ENCODE measurements around the gene AAK1.

AAK1 gene

GRCh38 chr2:69604836-69605235, 38.7 kb downstream of the AAK1 start:
- Histone ChIP-seq H3K4me1 (ENCODE audit: low read length) (peaks cover 18% of the 10 kb centered on the region), H3K9me3 (ENCODE audit: insufficient read depth, low read length) (no peaks in the 10 kb centered on the region), H3K27ac (ENCODE audit: low read length) (no peak overlapping the region), H3K4me3 (ENCODE audit: low read length) (no peak overlapping the region), H3K9ac (ENCODE audit: low read length) (no peak overlapping the region), H3K79me2 (ENCODE audit: low read length) (no peaks in the 10 kb centered on the region), H2AFZ (ENCODE audit: low read depth, low read length) (no peak overlapping the region), H3K27me3 (ENCODE audit: low read depth, low read length) (peaks cover 9% of the 10 kb centered on the region), H4K20me1 (ENCODE audit: insufficient read depth, low read length) (no peaks in the 10 kb centered on the region), H3K36me3 (replicated peaks; ENCODE audit: low read depth, low read length) (no peaks in the 10 kb centered on the region), H3K4me2 (ENCODE audit: low read length) (no peak overlapping the region)
- no peak for TF ChIP-seq EZH2phosphoT487 (IDR thresholded peaks at IDR 0.05; ENCODE audit: low read depth)
- TF ChIP-seq, protein P1, sequence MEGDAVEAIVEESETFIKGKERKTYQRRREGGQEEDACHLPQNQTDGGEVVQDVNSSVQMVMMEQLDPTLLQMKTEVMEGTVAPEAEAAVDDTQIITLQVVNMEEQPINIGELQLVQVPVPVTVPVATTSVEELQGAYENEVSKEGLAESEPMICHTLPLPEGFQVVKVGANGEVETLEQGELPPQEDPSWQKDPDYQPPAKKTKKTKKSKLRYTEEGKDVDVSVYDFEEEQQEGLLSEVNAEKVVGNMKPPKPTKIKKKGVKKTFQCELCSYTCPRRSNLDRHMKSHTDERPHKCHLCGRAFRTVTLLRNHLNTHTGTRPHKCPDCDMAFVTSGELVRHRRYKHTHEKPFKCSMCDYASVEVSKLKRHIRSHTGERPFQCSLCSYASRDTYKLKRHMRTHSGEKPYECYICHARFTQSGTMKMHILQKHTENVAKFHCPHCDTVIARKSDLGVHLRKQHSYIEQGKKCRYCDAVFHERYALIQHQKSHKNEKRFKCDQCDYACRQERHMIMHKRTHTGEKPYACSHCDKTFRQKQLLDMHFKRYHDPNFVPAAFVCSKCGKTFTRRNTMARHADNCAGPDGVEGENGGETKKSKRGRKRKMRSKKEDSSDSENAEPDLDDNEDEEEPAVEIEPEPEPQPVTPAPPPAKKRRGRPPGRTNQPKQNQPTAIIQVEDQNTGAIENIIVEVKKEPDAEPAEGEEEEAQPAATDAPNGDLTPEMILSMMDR (IDR thresholded peaks at IDR 0.05; ENCODE audit: low read depth, low read length): no peak

DNA sequence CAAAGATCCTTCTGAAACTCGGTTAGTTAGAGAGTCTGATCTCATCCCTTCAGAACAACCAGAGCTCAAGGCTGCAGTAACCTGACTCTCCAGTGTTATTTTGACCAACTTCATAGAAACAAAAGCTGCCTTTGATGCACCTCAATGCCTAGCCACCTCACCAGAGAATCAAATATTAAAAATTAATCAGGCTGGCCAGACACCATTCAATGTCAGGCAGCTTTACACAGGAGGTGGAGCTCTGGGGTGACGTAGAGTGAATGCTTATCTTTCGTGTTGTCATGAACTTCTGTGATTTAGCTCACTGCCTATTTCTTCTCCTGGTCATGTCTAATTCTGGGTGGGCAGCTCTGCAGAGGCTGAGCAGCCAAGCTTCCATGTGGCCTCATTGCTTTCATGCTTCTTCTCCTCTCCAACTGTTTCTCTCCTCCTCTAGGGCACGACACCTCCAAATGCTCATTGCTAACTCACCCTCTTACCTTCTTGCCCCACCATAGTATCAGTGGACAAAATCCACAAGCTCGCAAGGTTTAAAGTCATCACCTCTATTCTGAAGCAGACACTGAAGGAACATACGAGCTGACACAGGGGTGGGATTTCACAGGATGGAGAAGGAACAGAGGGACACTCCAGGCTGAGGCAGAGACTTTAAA, 39.4 kb downstream of the AAK1 start:
- no peak overlapping the region for H3K4me3 ChIP-seq (ENCODE audit: low read length)
- H4K20me1 ChIP-seq (ENCODE audit: insufficient read depth, low read length): no peaks in the 10 kb centered on the region
- no peaks in the 10 kb centered on the region for H3K36me3 ChIP-seq (replicated peaks; ENCODE audit: low read depth, low read length)
- H3K4me1 ChIP-seq (ENCODE audit: low read length): peaks cover 18% of the 10 kb centered on the region
- H3K4me2 ChIP-seq (ENCODE audit: low read length): no peak overlapping the region
- peaks cover 9% of the 10 kb centered on the region for H3K27me3 ChIP-seq (ENCODE audit: low read depth, low read length)
- H2AFZ ChIP-seq (ENCODE audit: low read depth, low read length): no peak overlapping the region
- H3K9me3 ChIP-seq (ENCODE audit: insufficient read depth, low read length): no peaks in the 10 kb centered on the region
- no peak overlapping the region for H3K9ac ChIP-seq (ENCODE audit: low read length)
- no peak overlapping the region for H3K27ac ChIP-seq (ENCODE audit: low read length)
- H3K79me2 ChIP-seq (ENCODE audit: low read length): no peaks in the 10 kb centered on the region
- no peak for TF ChIP-seq EZH2phosphoT487 (IDR thresholded peaks at IDR 0.05; ENCODE audit: low read depth)
- TF ChIP-seq, protein P1 (IDR thresholded peaks at IDR 0.05; ENCODE audit: low read depth, low read length): no peak

GRCh38 chr2:69603146-69603743, 40.3 kb downstream of the AAK1 start:
- H3K4me1 ChIP-seq (ENCODE audit: low read length): peaks cover 13% of the 10 kb centered on the region
- no peak overlapping the region for H3K4me3 ChIP-seq (ENCODE audit: low read length)
- H3K4me2 ChIP-seq (ENCODE audit: low read length): no peak overlapping the region
- H3K9ac ChIP-seq (ENCODE audit: low read length): no peak overlapping the region
- no peak for TF ChIP-seq EZH2phosphoT487 (IDR thresholded peaks at IDR 0.05; ENCODE audit: low read depth)
- TF ChIP-seq, protein P1 (IDR thresholded peaks at IDR 0.05; ENCODE audit: low read depth, low read length): no peak
- H3K27me3 ChIP-seq (ENCODE audit: low read depth, low read length): peaks cover 9% of the 10 kb centered on the region
- no peaks in the 10 kb centered on the region for H3K36me3 ChIP-seq (replicated peaks; ENCODE audit: low read depth, low read length)
- H3K27ac ChIP-seq (ENCODE audit: low read length): no peak overlapping the region
- no peak overlapping the region for H2AFZ ChIP-seq (ENCODE audit: low read depth, low read length)
- H3K9me3 ChIP-seq (ENCODE audit: insufficient read depth, low read length): no peaks in the 10 kb centered on the region
- H4K20me1 ChIP-seq (ENCODE audit: insufficient read depth, low read length): no peaks in the 10 kb centered on the region
- H3K79me2 ChIP-seq (ENCODE audit: low read length): no peaks in the 10 kb centered on the region

- Histone ChIP-seq H4K20me1 (ENCODE audit: insufficient read depth, low read length) (no peaks in the 10 kb centered on the region), H3K4me2 (ENCODE audit: low read length) (no peak overlapping the region), H3K27me3 (ENCODE audit: low read depth, low read length) (peaks cover 3% of the 10 kb centered on the region; the same call in 1 of the 2 replicates), H3K79me2 (ENCODE audit: low read length) (no peaks in the 10 kb centered on the region), H3K4me1 (ENCODE audit: low read length) (peaks cover 8% of the 10 kb centered on the region), H3K9ac (ENCODE audit: low read length) (no peak overlapping the region), H2AFZ (ENCODE audit: low read depth, low read length) (no peak overlapping the region), H3K27ac (ENCODE audit: low read length) (no peak overlapping the region), H3K4me3 (ENCODE audit: low read length) (no peak overlapping the region), H3K9me3 (ENCODE audit: insufficient read depth, low read length) (no peaks in the 10 kb centered on the region), H3K36me3 (replicated peaks; ENCODE audit: low read depth, low read length) (no peaks in the 10 kb centered on the region)
- no peak for TF ChIP-seq EZH2phosphoT487 (IDR thresholded peaks at IDR 0.05; ENCODE audit: low read depth)
- TF ChIP-seq, protein P1 (IDR thresholded peaks at IDR 0.05; ENCODE audit: low read depth, low read length): no peak
These were observed 42.3 kb downstream of the AAK1 start for GRCh38 chr2:69601179-69601612.

Data from OCI-LY3 (cell line).